Liver (tissue), 9 donors: ENCODE data around the gene MXD4. TPM values are rescaled to one million over a fixed set of nuclear protein-coding genes. Genes with fewer than 3 reads are reported as not detected.

Experiments used
- DNase-seq: peaks from one replicate; pipeline ENCODE4 v3.0.0-alpha.2; 2017; ENCODE audit warnings: low spot score
- H3K27ac ChIP-seq, 2 donors: one replicate each; pipeline ENCODE4 v1.7.0; 2013; ENCODE audit warnings: inconsistent platforms in 2 of 2, low read length in 2 of 2, control low read depth in 1 of 2, low read depth in 1 of 2, mild to moderate bottlenecking in 1 of 2
- H3K27me3 ChIP-seq, 4 donors: one replicate each; pipeline versions ENCODE4 v1.6.1 to v1.7.0; 2013; ENCODE audit warnings: low read length in 3 of 4, inconsistent platforms in 1 of 4, mild to moderate bottlenecking in 1 of 4, moderate library complexity in 1 of 4; ENCODE audit not compliant: control insufficient read depth in 4 of 4, insufficient read depth in 4 of 4
- H3K36me3 ChIP-seq, 4 donors: one replicate each; pipeline versions ENCODE4 v1.6.1 to v1.7.0; 2013; ENCODE audit warnings: low read length in 3 of 4, mild to moderate bottlenecking in 3 of 4, low read depth in 1 of 4, moderate library complexity in 1 of 4; ENCODE audit not compliant: control insufficient read depth in 4 of 4, insufficient read depth in 3 of 4
- H3K4me1 ChIP-seq, 4 donors: one replicate each; pipeline versions ENCODE4 v1.6.1 to v1.7.0; 2013; ENCODE audit warnings: low read length in 3 of 4, mild to moderate bottlenecking in 3 of 4, moderate library complexity in 1 of 4; ENCODE audit not compliant: control insufficient read depth in 4 of 4, insufficient read depth in 4 of 4
- H3K4me3 ChIP-seq, 3 donors: one replicate each; pipeline versions ENCODE4 v1.6.1 to v1.7.0; 2013; ENCODE audit warnings: low read length in 3 of 3, control low read depth in 1 of 3, low read depth in 1 of 3, mild to moderate bottlenecking in 1 of 3
- H3K9ac ChIP-seq, 2 donors: one replicate each; pipeline ENCODE4 v1.7.0; 2013; ENCODE audit warnings: low read length in 2 of 2, mild to moderate bottlenecking in 2 of 2, moderate library complexity in 2 of 2, control low read depth in 1 of 2, low read depth in 1 of 2
- H3K9me3 ChIP-seq, 4 donors: one replicate each; pipeline versions ENCODE4 v1.6.1 to v1.7.0; 2013; ENCODE audit warnings: low read length in 3 of 4; ENCODE audit not compliant: control insufficient read depth in 4 of 4
- EGR1 ChIP-seq, 2 donors: IDR thresholded peaks; 2 replicates each; pipeline ENCODE4 v1.6.1; 2016 to 2018; ENCODE audit warnings: antibody characterized with exemption in 2 of 2, low read depth in 2 of 2
- FOXA1 ChIP-seq: IDR thresholded peaks from 2 replicates; pipeline ENCODE4 v1.6.1; 2016; ENCODE audit warnings: antibody characterized with exemption
- FOXA2 ChIP-seq: IDR thresholded peaks from 2 replicates; pipeline ENCODE4 v1.6.1; 2016; ENCODE audit warnings: antibody characterized with exemption
- GABPA ChIP-seq, 2 donors: IDR thresholded peaks in 1 of 2; conservative IDR thresholded peaks in 1 of 2; 2 replicates each; pipeline ENCODE4 v1.6.1; 2016; ENCODE audit warnings: antibody characterized with exemption in 2 of 2, mild to moderate bottlenecking in 1 of 2, moderate library complexity in 1 of 2
- HNF4G ChIP-seq: IDR thresholded peaks from 2 replicates; pipeline ENCODE4 v1.6.1; 2016; ENCODE audit warnings: antibody characterized with exemption
- JUND ChIP-seq, 2 donors: IDR thresholded peaks; 2 replicates each; pipeline ENCODE4 v1.6.1; 2016; ENCODE audit warnings: antibody characterized with exemption in 2 of 2
- NR2F2 ChIP-seq: IDR thresholded peaks from 2 replicates; pipeline ENCODE4 v1.6.1; 2016; ENCODE audit warnings: antibody characterized with exemption
- RAD21 ChIP-seq, 2 donors: IDR thresholded peaks; 2 replicates each; pipeline ENCODE4 v1.6.1; 2016; ENCODE audit warnings: antibody characterized with exemption in 2 of 2, mild to moderate bottlenecking in 2 of 2
- RXRA ChIP-seq, 2 donors: IDR thresholded peaks; 2 replicates each; pipeline ENCODE4 v1.6.1; 2017 to 2018; ENCODE audit warnings: antibody characterized with exemption in 2 of 2, mild to moderate bottlenecking in 1 of 2
- SP1 ChIP-seq: IDR thresholded peaks from 2 replicates; pipeline ENCODE4 v1.6.1; 2018; ENCODE audit warnings: antibody characterized with exemption, mild to moderate bottlenecking
- TAF1 ChIP-seq: conservative IDR thresholded peaks from 2 replicates; pipeline ENCODE4 v1.6.1; 2016; ENCODE audit warnings: antibody characterized with exemption, mild to moderate bottlenecking
- WGBS: extraction: QIAGEN DNeasy Blood & Tissue Kit; methylation state at CpG from one replicate; pipeline ENCODE4 v1.1.7; 2013; 5-methylcytosine and 5-hydroxymethylcytosine counted together
- polyA plus RNA-seq, 2 donors: library from polyadenylated mRNA; stranded (reverse) in 1 of 2; unstranded in 1 of 2; fragments of 200-250 nt in 1 of 2; fragments of >200 nt in 1 of 2; fragmentation: Nextera tagmentation in 1 of 2; extraction: Ambion mirVana in 1 of 2; gene quantifications; one replicate each; pipeline versions ENCODE4 v1.2.1 to v1.2.3, GENCODE V29; 2013 to 2015
- total RNA-seq, 2 donors: library from RNA; depleted of rRNA; stranded (reverse); fragments of >200 nt; gene quantifications; one replicate each; pipeline ENCODE4 v1.2.3, GENCODE V29; 2014
- TF ChIP-seq, protein P1 (sequence below): IDR thresholded peaks from 2 replicates; pipeline ENCODE4 v1.6.1; 2016; ENCODE audit warnings: antibody characterized with exemption
- TF ChIP-seq, protein P2 (sequence below): IDR thresholded peaks from 2 replicates; pipeline ENCODE4 v1.6.1; 2016; ENCODE audit warnings: antibody characterized with exemption
- TF ChIP-seq, protein P3 (sequence below): IDR thresholded peaks from 2 replicates; pipeline ENCODE4 v1.6.1; 2016; ENCODE audit warnings: antibody characterized with exemption, mild to moderate bottlenecking
- TF ChIP-seq, protein P4 (sequence below): IDR thresholded peaks from 2 replicates; pipeline ENCODE4 v1.6.1; 2016; ENCODE audit warnings: antibody characterized with exemption
- donor health status: healthy.
- donor health status: healthy.
- donor health status: healthy.
- donor health status: healthy.
- donor health status: healthy.

MXD4 gene
- total and polyA plus RNA-seq, 4 donors = 6.5 to 19.6 (median 15.9) TPM

DNA sequence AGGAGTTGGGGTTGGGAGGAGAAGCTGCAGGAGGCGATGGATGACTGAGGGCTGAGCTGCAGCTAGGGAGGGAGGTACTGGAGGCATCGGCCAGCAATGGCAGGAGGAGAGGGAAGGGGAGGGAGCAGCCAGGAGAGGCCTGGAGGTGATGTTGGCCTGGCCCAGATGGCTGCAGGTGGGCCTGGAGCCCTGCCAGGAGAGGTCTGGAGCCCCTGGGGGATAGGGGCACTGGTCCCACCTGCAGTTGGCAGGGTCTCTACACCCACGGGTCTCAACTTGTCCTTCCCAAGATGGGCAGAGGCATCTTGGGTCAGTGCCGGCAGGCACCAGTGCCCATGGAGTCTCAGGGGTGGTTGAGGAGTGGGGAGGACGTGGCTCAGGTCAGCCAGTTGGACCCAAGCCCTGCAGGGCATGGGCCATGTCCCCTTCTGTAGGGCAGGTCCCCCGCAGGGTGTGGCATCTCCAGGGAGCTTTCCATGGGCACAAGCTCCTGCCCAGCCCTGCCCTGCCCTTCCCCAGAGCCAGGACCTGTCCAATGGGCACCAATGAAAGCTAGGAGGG lies 2.7 kb upstream of the MXD4 start:
- H3K4me1 ChIP-seq = peaks cover 8 to 31% (median 20%) of the 10 kb centered on the region in 4 donors
- no peak overlapping the region for H3K4me3 ChIP-seq
- WGBS = 91% methylated on average over 6 of the region's 6 CpGs
- no peak overlapping the region for H3K9ac ChIP-seq
- DNase-seq = no peak
- H3K9me3 ChIP-seq = no peaks in the 10 kb centered on the region
- TF ChIP-seq SP1 = no peak
- TF ChIP-seq GABPA (IDR thresholded peaks at IDR 0.05 in 1 of 2, conservative IDR thresholded peaks at IDR 0.05 in 1 of 2) = no peak
- TF ChIP-seq RXRA (IDR thresholded peaks at IDR 0.05) = no peak
- no peak for TF ChIP-seq HNF4G
- no peaks in the 10 kb centered on the region for H3K27me3 ChIP-seq
- no peak overlapping the region for H3K27ac ChIP-seq
- H3K36me3 ChIP-seq = no peaks in the 10 kb centered on the region

DNA sequence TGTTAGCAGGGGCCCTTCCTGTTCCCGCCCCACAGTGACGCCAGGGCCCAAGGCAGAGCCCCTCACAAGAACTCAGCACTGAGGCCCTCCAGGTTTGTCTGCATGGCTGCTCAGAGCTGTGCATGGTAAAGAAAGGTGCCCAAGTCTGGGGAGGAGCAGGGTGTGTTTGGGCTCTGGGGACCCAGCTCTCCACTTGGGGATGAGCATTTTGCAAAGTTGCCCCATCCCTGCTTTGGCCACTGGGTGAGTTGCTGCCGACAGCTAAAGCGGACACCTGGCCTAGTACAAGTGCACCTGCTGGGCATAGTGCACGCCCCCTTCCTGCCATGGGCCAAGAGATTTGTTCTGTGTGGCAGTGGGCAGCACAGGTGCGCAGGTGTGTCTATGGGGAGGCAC lies 2.0 kb upstream of the MXD4 start:
- H3K4me1 ChIP-seq = peaks cover 8 to 38% (median 20%) of the 10 kb centered on the region in 4 donors
- H3K4me3 ChIP-seq = no peak overlapping the region
- no peak overlapping the region for H3K27ac ChIP-seq
- H3K27me3 ChIP-seq = no peaks in the 10 kb centered on the region
- 89% methylated on average over 6 of the region's 6 CpGs for WGBS
- H3K9me3 ChIP-seq = no peaks in the 10 kb centered on the region
- DNase-seq = no peak
- H3K36me3 ChIP-seq = no peaks in the 10 kb centered on the region
- no peak for TF ChIP-seq HNF4G
- TF ChIP-seq RAD21 (IDR thresholded peaks at IDR 0.05) = no peak
- TF ChIP-seq FOXA2 = no peak
- TF ChIP-seq, protein P1, sequence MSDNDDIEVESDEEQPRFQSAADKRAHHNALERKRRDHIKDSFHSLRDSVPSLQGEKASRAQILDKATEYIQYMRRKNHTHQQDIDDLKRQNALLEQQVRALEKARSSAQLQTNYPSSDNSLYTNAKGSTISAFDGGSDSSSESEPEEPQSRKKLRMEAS = no peak
- TF ChIP-seq JUND (IDR thresholded peaks at IDR 0.05) = no peak
- TF ChIP-seq GABPA (IDR thresholded peaks at IDR 0.05 in 1 of 2, conservative IDR thresholded peaks at IDR 0.05 in 1 of 2) = no peak
- TF ChIP-seq SP1 = no peak
- TF ChIP-seq, protein P2, sequence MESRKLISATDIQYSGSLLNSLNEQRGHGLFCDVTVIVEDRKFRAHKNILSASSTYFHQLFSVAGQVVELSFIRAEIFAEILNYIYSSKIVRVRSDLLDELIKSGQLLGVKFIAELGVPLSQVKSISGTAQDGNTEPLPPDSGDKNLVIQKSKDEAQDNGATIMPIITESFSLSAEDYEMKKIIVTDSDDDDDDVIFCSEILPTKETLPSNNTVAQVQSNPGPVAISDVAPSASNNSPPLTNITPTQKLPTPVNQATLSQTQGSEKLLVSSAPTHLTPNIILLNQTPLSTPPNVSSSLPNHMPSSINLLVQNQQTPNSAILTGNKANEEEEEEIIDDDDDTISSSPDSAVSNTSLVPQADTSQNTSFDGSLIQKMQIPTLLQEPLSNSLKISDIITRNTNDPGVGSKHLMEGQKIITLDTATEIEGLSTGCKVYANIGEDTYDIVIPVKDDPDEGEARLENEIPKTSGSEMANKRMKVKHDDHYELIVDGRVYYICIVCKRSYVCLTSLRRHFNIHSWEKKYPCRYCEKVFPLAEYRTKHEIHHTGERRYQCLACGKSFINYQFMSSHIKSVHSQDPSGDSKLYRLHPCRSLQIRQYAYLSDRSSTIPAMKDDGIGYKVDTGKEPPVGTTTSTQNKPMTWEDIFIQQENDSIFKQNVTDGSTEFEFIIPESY = no peak
- no peak for TF ChIP-seq EGR1 (IDR thresholded peaks at IDR 0.05; ENCODE audit: low read depth in 2 of 2)
- H3K9ac ChIP-seq = no peak overlapping the region

DNA sequence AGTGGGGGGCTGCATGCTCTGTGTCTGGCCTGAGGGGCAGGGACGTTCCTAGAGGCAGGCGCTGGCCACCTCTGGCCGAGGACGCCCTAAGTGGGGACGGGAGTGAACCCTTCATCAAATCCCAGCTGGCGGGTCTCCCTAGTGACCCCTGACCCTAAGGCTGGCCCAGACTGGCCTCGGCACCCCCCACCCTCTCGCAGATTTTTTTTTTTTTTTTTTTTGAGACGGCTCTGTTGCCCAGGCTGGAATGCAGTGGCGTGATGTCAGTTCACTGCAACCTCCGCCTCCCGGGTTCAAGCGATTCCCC lies 988 bp upstream of the MXD4 start:
- Histone ChIP-seq H3K9me3 (no peaks in the 10 kb centered on the region), H3K36me3 (no peaks in the 10 kb centered on the region), H3K9ac (peak overlapping the region in 1 of 2 donors; percentile 43), H3K4me1 (peaks cover 8 to 40% (median 22%) of the 10 kb centered on the region in 4 donors), H3K27me3 (no peaks in the 10 kb centered on the region), H3K27ac (peak overlapping the region; percentile 81 to 85), H3K4me3 (peak overlapping the region; percentile 14 to 72 (median 69))
- DNase-seq = no peak
- WGBS = 50% methylated on average over 13 of the region's 13 CpGs
- TF ChIP-seq, protein P3, sequence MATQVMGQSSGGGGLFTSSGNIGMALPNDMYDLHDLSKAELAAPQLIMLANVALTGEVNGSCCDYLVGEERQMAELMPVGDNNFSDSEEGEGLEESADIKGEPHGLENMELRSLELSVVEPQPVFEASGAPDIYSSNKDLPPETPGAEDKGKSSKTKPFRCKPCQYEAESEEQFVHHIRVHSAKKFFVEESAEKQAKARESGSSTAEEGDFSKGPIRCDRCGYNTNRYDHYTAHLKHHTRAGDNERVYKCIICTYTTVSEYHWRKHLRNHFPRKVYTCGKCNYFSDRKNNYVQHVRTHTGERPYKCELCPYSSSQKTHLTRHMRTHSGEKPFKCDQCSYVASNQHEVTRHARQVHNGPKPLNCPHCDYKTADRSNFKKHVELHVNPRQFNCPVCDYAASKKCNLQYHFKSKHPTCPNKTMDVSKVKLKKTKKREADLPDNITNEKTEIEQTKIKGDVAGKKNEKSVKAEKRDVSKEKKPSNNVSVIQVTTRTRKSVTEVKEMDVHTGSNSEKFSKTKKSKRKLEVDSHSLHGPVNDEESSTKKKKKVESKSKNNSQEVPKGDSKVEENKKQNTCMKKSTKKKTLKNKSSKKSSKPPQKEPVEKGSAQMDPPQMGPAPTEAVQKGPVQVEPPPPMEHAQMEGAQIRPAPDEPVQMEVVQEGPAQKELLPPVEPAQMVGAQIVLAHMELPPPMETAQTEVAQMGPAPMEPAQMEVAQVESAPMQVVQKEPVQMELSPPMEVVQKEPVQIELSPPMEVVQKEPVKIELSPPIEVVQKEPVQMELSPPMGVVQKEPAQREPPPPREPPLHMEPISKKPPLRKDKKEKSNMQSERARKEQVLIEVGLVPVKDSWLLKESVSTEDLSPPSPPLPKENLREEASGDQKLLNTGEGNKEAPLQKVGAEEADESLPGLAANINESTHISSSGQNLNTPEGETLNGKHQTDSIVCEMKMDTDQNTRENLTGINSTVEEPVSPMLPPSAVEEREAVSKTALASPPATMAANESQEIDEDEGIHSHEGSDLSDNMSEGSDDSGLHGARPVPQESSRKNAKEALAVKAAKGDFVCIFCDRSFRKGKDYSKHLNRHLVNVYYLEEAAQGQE = no peak
- TF ChIP-seq TAF1 = no peak
- TF ChIP-seq EGR1 (IDR thresholded peaks at IDR 0.05; ENCODE audit: low read depth in 2 of 2) = no peak
- no peak for TF ChIP-seq NR2F2
- TF ChIP-seq RAD21 (IDR thresholded peaks at IDR 0.05) = no peak
- TF ChIP-seq FOXA1 = no peak
- TF ChIP-seq SP1 = no peak
- TF ChIP-seq GABPA (IDR thresholded peaks at IDR 0.05 in 1 of 2, conservative IDR thresholded peaks at IDR 0.05 in 1 of 2) = no peak
- TF ChIP-seq, protein P4, sequence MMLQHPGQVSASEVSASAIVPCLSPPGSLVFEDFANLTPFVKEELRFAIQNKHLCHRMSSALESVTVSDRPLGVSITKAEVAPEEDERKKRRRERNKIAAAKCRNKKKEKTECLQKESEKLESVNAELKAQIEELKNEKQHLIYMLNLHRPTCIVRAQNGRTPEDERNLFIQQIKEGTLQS = no peak
- no peak for TF ChIP-seq HNF4G
- TF ChIP-seq RXRA (IDR thresholded peaks at IDR 0.05) = no peak
- no peak for TF ChIP-seq FOXA2
- TF ChIP-seq JUND (IDR thresholded peaks at IDR 0.05) = no peak
